ENCODE data around the gene TWF1. TPM values are rescaled to one million over a fixed set of nuclear protein-coding genes. Genes with fewer than 3 reads are reported as not detected.

TWF1 gene
- total and polyA plus RNA-seq, 2 of the 4 experiments (the other 2 are of a cell fraction): 67.0 to 141 TPM

GRCh38 chr12:43763769-43764168 lies 42.3 kb downstream of the TWF1 start:
- ChIA-PET POLR2A (ENCODE audit: unreplicated experiment) (no interaction called here), CTCF (interaction anchor here (0.5 kb wide), 1 partner anchor 27 kb away, joined by 3 read pairs; no protein-coding TSS in a partner anchor)
- Histone ChIP-seq H3K4ac (ENCODE audit: low read depth, low read length) (0 out of 2 replicates have a peak overlapping the region, but pooled peaks have one; percentile 12), H2BK15ac (ENCODE audit: low read depth, low read length) (no peak overlapping the region), H2AK5ac (ENCODE audit: low read depth, low read length) (no peak overlapping the region), H4K20me1 (ENCODE audit: insufficient read depth, low read length) (no peaks in the 10 kb centered on the region), H3K4me2 (ENCODE audit: low read depth, low read length) (no peak overlapping the region; the same call in 1 of the 2 replicates), H3K9me1 (ENCODE audit: insufficient read depth, low read length) (peaks cover 2% of the 10 kb centered on the region; the same call in 1 of the 2 replicates), H2BK120ac (ENCODE audit: low read depth, low read length) (no peak overlapping the region), H3K27me3 (ENCODE audit: control insufficient read depth, insufficient read depth, low read length) (no peaks in the 10 kb centered on the region), H2BK5ac (ENCODE audit: low read depth, low read length, poor library complexity, severe bottlenecking) (peak overlapping the region; percentile 38), H3K4me1 (ENCODE audit: control insufficient read depth, insufficient read depth, low read length) (peaks cover 13% of the 10 kb centered on the region), H3K27ac (ENCODE audit: insufficient read depth, low read length) (no peak overlapping the region), H2AK9ac (replicated peaks; ENCODE audit: low read depth, low read length, poor library complexity) (no peak overlapping the region), H3K23ac (ENCODE audit: low read depth, low read length) (no peak overlapping the region), H2AFZ (replicated peaks; ENCODE audit: low read length, poor library complexity) (no peak overlapping the region), H2BK20ac (ENCODE audit: low read depth, low read length) (no peak overlapping the region), H4K5ac (ENCODE audit: low read depth, low read length) (peak overlapping the region; percentile 51; the same call in 1 of the 2 replicates), H3K36me3 (ENCODE audit: control insufficient read depth, insufficient read depth, low read length) (no peaks in the 10 kb centered on the region), H3K18ac (ENCODE audit: low read depth, low read length) (peak overlapping the region; percentile 45; the same call in 1 of the 2 replicates), H4K8ac (ENCODE audit: low read depth in 2 of 2, low read length in 2 of 2) (no peak overlapping the region), H3K79me1 (ENCODE audit: low read depth in 1 of 2, low read length in 2 of 2) (peaks cover 16 to 25% of the 10 kb centered on the region in 2 experiments), H3K4me3 (ENCODE audit: insufficient read depth, low read depth, low read length) (no peak overlapping the region), H3K9me3 (ENCODE audit: control insufficient read depth, insufficient read depth, low read length) (no peaks in the 10 kb centered on the region), H3K56ac (ENCODE audit: extremely low read depth, insufficient read depth, low read length) (no peak overlapping the region), H4K91ac (ENCODE audit: insufficient read depth, low read depth, low read length) (no peak overlapping the region), H3K9ac (ENCODE audit: low read depth, low read length) (no peak overlapping the region), H3K14ac (replicated peaks; ENCODE audit: low read depth, low read length) (no peak overlapping the region)
- in situ Hi-C loops (cut with MboI; ENCODE audit: low sequenced_read_pairs) (no loop called here), intact Hi-C loops (cut with micrococcal nuclease) (no loop called here), dilution Hi-C loops (cut with HindIII; ENCODE audit: low sequenced_read_pairs, unreplicated experiment) (no loop called here)
- TF ChIP-seq NFE2L2 (IDR thresholded peaks at IDR 0.05; ENCODE audit: low read depth, low read length) (peak; percentile 81), FOS (IDR thresholded peaks at IDR 0.05; ENCODE audit: low read depth, low read length) (no peak), MAFK (IDR thresholded peaks at IDR 0.05; ENCODE audit: low read depth, low read length) (0 out of 2 replicates have a peak, but pooled peaks have one; percentile 7)
- no TSS peak for BruUV-seq (replicated peaks)
- DNase-seq: peak; percentile 37
- ATAC-seq (ENCODE audit: low read depth): no peak
